H1 (cell line): ENCODE data around the gene DGKZ. TPM values are rescaled to one million over a fixed set of nuclear protein-coding genes. Genes with fewer than 3 reads are reported as not detected.

ENCODE experiments used
- ASH2L ChIP-seq: fragments of 200-600, 300-600 bp; sonication (generic); IDR thresholded peaks from one replicate; pipeline ENCODE4 v1.7.1; 2017; ENCODE audit warnings: low read length
- ATF2 ChIP-seq: IDR thresholded peaks from 2 replicates; pipeline ENCODE4 v1.6.1; 2012; ENCODE audit warnings: low read length, inconsistent platforms
- BCL11A ChIP-seq, 2 experiments: IDR thresholded peaks; one replicate each; pipeline ENCODE4 v1.6.1; 2011; ENCODE audit warnings: low read depth in 2 of 2, low read length in 2 of 2, mild to moderate bottlenecking in 2 of 2
- CBX5 ChIP-seq: fragments of 300-800, 300-1000 bp; sonication (generic); IDR thresholded peaks from 2 replicates; pipeline ENCODE4 v1.7.1; 2016; ENCODE audit warnings: antibody characterized with exemption, low read length, low read depth
- CHD1 ChIP-seq: IDR thresholded peaks from 2 replicates; pipeline ENCODE4 v1.6.1; 2012; ENCODE audit warnings: low read depth, low read length, improper control_type of control experiment
- CREB1 ChIP-seq: IDR thresholded peaks from 2 replicates; pipeline ENCODE4 v1.6.1; 2012; ENCODE audit warnings: inconsistent platforms
- EP300 ChIP-seq, 2 experiments: IDR thresholded peaks; 1 replicate in 1 of 2; 2 replicates in 1 of 2; pipeline ENCODE4 v1.6.1; 2011 to 2012; ENCODE audit warnings: low read depth in 2 of 2, low read length in 2 of 2, mild to moderate bottlenecking in 2 of 2, borderline replicate concordance in 1 of 2, inconsistent platforms in 1 of 2, moderate library complexity in 1 of 2
- GTF2F1 ChIP-seq: IDR thresholded peaks from 2 replicates; pipeline ENCODE4 v1.6.1; 2012; ENCODE audit warnings: low read depth, low read length, improper control_type of control experiment, borderline replicate concordance
- HDAC2 ChIP-seq, 2 experiments: fragments of 300-600 bp in 1 of 2; sonication (generic) in 1 of 2; IDR thresholded peaks; 2 replicates each; pipeline ENCODE4 v1.6.1; 2011 to 2012; ENCODE audit warnings: low read depth in 2 of 2, low read length in 2 of 2, mild to moderate bottlenecking in 2 of 2, moderate library complexity in 2 of 2, borderline replicate concordance in 1 of 2, inconsistent platforms in 1 of 2
- JUN ChIP-seq: IDR thresholded peaks from 2 replicates; pipeline ENCODE4 v1.6.1; 2011; ENCODE audit warnings: low read depth, mild to moderate bottlenecking, improper control_type of control experiment, low read length
- JUND ChIP-seq: IDR thresholded peaks from 2 replicates; pipeline ENCODE4 v1.6.1; 2011; ENCODE audit warnings: mild to moderate bottlenecking, improper control_type of control experiment, low read length
- KDM1A ChIP-seq: fragments of 200-600, 300-600 bp; sonication (generic); IDR thresholded peaks from 2 replicates; pipeline ENCODE4 v1.7.1; 2016; ENCODE audit warnings: mild to moderate bottlenecking, low read length, borderline replicate concordance
- KDM5A ChIP-seq: fragments of 200-600 bp; IDR thresholded peaks from 2 replicates; pipeline ENCODE4 v1.7.1; 2012; ENCODE audit warnings: mild to moderate bottlenecking, low read length, inconsistent platforms, mixed read lengths
- MAX ChIP-seq: IDR thresholded peaks from 2 replicates; pipeline ENCODE4 v1.6.1; 2012; ENCODE audit warnings: inconsistent platforms
- NANOG ChIP-seq: IDR thresholded peaks from 2 replicates; pipeline ENCODE4 v1.6.1; 2011; ENCODE audit warnings: low read length, low read depth, mild to moderate bottlenecking, inconsistent platforms; ENCODE audit not compliant: insufficient read depth, poor library complexity, severe bottlenecking
- POLR2AphosphoS5 ChIP-seq: IDR thresholded peaks from 2 replicates; pipeline ENCODE4 v1.6.1; 2011; ENCODE audit warnings: low read depth, low read length
- RAD21 ChIP-seq, 2 experiments: IDR thresholded peaks in 1 of 2; conservative IDR thresholded peaks in 1 of 2; 2 replicates each; pipeline ENCODE4 v1.6.1; 2011; ENCODE audit warnings: low read depth in 2 of 2, low read length in 2 of 2, improper control_type of control experiment in 1 of 2, inconsistent platforms in 1 of 2, mild to moderate bottlenecking in 1 of 2, moderate library complexity in 1 of 2
- RBBP5 ChIP-seq: IDR thresholded peaks from 2 replicates; pipeline ENCODE4 v1.7.1; 2012; ENCODE audit warnings: low read depth, mild to moderate bottlenecking, inconsistent platforms, low read length, moderate library complexity, borderline replicate concordance
- SP2 ChIP-seq: IDR thresholded peaks from 2 replicates; pipeline ENCODE4 v1.6.1; 2012; ENCODE audit warnings: mild to moderate bottlenecking, low read length, inconsistent platforms
- SUZ12 ChIP-seq: fragments of 200-600 bp; sonication (generic); IDR thresholded peaks from 2 replicates; pipeline ENCODE4 v1.6.1; 2012; ENCODE audit warnings: mild to moderate bottlenecking, inconsistent platforms, low read length, moderate library complexity, mixed read lengths
- TAF1 ChIP-seq: IDR thresholded peaks from 2 replicates; pipeline ENCODE4 v1.6.1; 2011; ENCODE audit warnings: mild to moderate bottlenecking, low read depth, low read length
- ZNF274 ChIP-seq: IDR thresholded peaks from 2 replicates; pipeline ENCODE4 v1.7.0; 2012; ENCODE audit warnings: low read length, borderline replicate concordance; ENCODE audit errors: extremely low read depth
- polyA plus RNA-seq, 7 experiments: library from polyadenylated mRNA; depleted of rRNA in 3 of 7; stranded (reverse) in 5 of 7; unstranded in 2 of 7; fragments of >200 nt in 5 of 7; fragments of 200-250 nt in 2 of 7; gene quantifications; 1 replicate in 5 of 7; 2 replicates in 1 of 7; 4 replicates in 1 of 7; pipeline versions ENCODE4 v1.2.1 to v1.2.3, GENCODE V29; 2011 to 2013; ENCODE audit warnings: missing spikeins in 2 of 7, mixed read lengths in 2 of 7
- total RNA-seq: library from RNA; stranded (reverse); fragmentation: NEBNext Ultra II Directional; extraction: Animal tissue kit (Norgen Biotek cat#: 25700); gene quantifications from 2 replicates; pipeline ENCODE4 v1.2.1, GENCODE V29; 2021

The DGKZ gene
- total and polyA plus RNA-seq, 2 of the 8 experiments (the other 6 are each of a cell fraction or from before 2014, with no cell fraction given) = 84.4 to 184 TPM

GRCh38 chr11:46392421-46393230 is 45.4 kb downstream of the DGKZ start (continued):
- TF ChIP-seq SUZ12 (no peak), TAF1 (no peak), CHD1 (no peak), BCL11A (IDR thresholded peaks at IDR 0.05; ENCODE audit: low read depth in 2 of 2, low read length in 2 of 2) (no peak), HDAC2 (IDR thresholded peaks at IDR 0.05; ENCODE audit: borderline replicate concordance in 1 of 2, low read depth in 2 of 2, low read length in 2 of 2) (peak; percentile 86 to 89; a peak in 2 of 4 replicates), KDM1A (no peak), NANOG (no peak), MAX (peak; percentile 52; the same call in 1 of the 2 replicates), RAD21 (IDR thresholded peaks at IDR 0.05 in 1 of 2, conservative IDR thresholded peaks at IDR 0.05 in 1 of 2; ENCODE audit: low read depth in 2 of 2, low read length in 2 of 2) (peak in 1 of 2 experiments; percentile 23; a peak in 1 of 4 replicates), CBX5 (no peak), ZNF274 (no peak), ASH2L (peak; percentile 68), RBBP5 (no peak), KDM5A (no peak), GTF2F1 (no peak), POLR2AphosphoS5 (no peak), SP2 (no peak), JUN (no peak), ATF2 (no peak), EP300 (IDR thresholded peaks at IDR 0.05; ENCODE audit: borderline replicate concordance in 1 of 2, low read depth in 2 of 2, low read length in 2 of 2) (peak in 1 of 2 experiments; percentile 34; a peak in 1 of 3 replicates), CREB1 (0 out of 2 replicates have a peak, but pooled peaks have one; percentile 34), JUND (no peak)
